GM18909 (cell line): ENCODE data around the gene PC.

Experiments
- ATAC-seq: cut with Tn5 transposase; IDR thresholded peaks from one replicate; pipeline ENCODE4 v1.9.1; 2021; ENCODE audit warnings: mild to moderate bottlenecking; ENCODE audit not compliant: unreplicated experiment, poor library complexity

The PC gene

GRCh38 chr11:66886671-66887221 is 71.4 kb downstream of the PC start:
- no peak for ATAC-seq

GRCh38 chr11:66885950-66886440 is 72.2 kb downstream of the PC start:
- ATAC-seq: no peak

- no peak for ATAC-seq
These were observed 72.7 kb downstream of the PC start for GRCh38 chr11:66885469-66885868.

GRCh38 chr11:66884443-66884842 is 73.7 kb downstream of the PC start:
- ATAC-seq: no peak

GRCh38 chr11:66883016-66883965 is 74.9 kb downstream of the PC start:
- no peak for ATAC-seq

- ATAC-seq: no peak
These were observed 75.6 kb downstream of the PC start for GRCh38 chr11:66882561-66883015.

GRCh38 chr11:66881927-66882452 is 76.2 kb downstream of the PC start:
- ATAC-seq: no peak

- ATAC-seq: no peak
These were observed 76.7 kb downstream of the PC start for GRCh38 chr11:66881451-66881835.

- no peak for ATAC-seq
These were observed 77.4 kb downstream of the PC start for GRCh38 chr11:66880496-66881450.

GRCh38 chr11:66879999-66880398 is 78.2 kb downstream of the PC start:
- ATAC-seq: no peak

- ATAC-seq: no peak
These were observed 78.6 kb downstream of the PC start for GRCh38 chr11:66879583-66879982.

GRCh38 chr11:66879000-66879399 is 79.2 kb downstream of the PC start:
- no peak for ATAC-seq

GRCh38 chr11:66878474-66878873 is 79.7 kb downstream of the PC start:
- ATAC-seq: no peak

- no peak for ATAC-seq
These were observed 80.4 kb downstream of the PC start for GRCh38 chr11:66877588-66878385.

- ATAC-seq: no peak
These were observed 82.8 kb downstream of the PC start for GRCh38 chr11:66875378-66875777.

- no peak for ATAC-seq
These were observed 84.0 kb downstream of the PC start for GRCh38 chr11:66874232-66874631.

- no peak for ATAC-seq
These were observed 86.7 kb downstream of the PC start for GRCh38 chr11:66871521-66871901.

- no peak for ATAC-seq
These were observed 87.3 kb downstream of the PC start for GRCh38 chr11:66870616-66871520.
